ENCODE measurements around the gene LAMTOR3. TPM values are rescaled to one million over a fixed set of nuclear protein-coding genes. Genes with fewer than 3 reads are reported as not detected.

Gene LAMTOR3
- total and polyA plus RNA-seq, 10 donors, result 22.4 to 52.6 (median 37.9) TPM

Other genes starting within 250 kb of the LAMTOR3 start
- gene C4orf54, start 236.6 kb downstream of the LAMTOR3 start, total RNA-seq, result under 1 TPM; 0.16 to 0.58 (median 0.34) TPM
- gene C4orf54, start 236.6 kb downstream of the LAMTOR3 start, polyA plus RNA-seq, result under 1 TPM; 0.02 to 0.10 (median 0.02) TPM
- gene DAPP1, start 77.6 kb downstream of the LAMTOR3 start, total RNA-seq, result 10 to 100 TPM; 32.2 to 49.4 (median 40.3) TPM
- gene DAPP1, start 77.6 kb downstream of the LAMTOR3 start, polyA plus RNA-seq, result 10 to 100 TPM; 20.0 to 27.5 (median 22.5) TPM
- gene DNAJB14, start 52.2 kb upstream of the LAMTOR3 start, total RNA-seq, result 10 to 100 TPM; 40.9 to 77.7 (median 55.2) TPM
- 10 to 100 TPM; 10.6 to 11.0 (median 10.8) TPM for gene DNAJB14, start 52.2 kb upstream of the LAMTOR3 start, polyA plus RNA-seq
- gene H2AZ1, start 55.8 kb upstream of the LAMTOR3 start, total RNA-seq, result 100 to 1,000 TPM; 107 to 161 (median 128) TPM
- gene H2AZ1, start 55.8 kb upstream of the LAMTOR3 start, polyA plus RNA-seq, result 100 to 1,000 TPM; 123 to 262 (median 253) TPM

Data from spleen (tissue), 10 donors.